ENCODE measurements around the gene SLC7A5. TPM values are rescaled to one million over a fixed set of nuclear protein-coding genes. Genes with fewer than 3 reads are reported as not detected.
"Not testable (repeated sequence)": the region's sequence is repeated elsewhere in the genome, so short reads cannot be mapped to it uniquely, and the experiment has no call there.

Gene SLC7A5
- total RNA-seq, 4 donors from 2014 or later: 2.7 to 7.0 (median 5.7) TPM

DNA sequence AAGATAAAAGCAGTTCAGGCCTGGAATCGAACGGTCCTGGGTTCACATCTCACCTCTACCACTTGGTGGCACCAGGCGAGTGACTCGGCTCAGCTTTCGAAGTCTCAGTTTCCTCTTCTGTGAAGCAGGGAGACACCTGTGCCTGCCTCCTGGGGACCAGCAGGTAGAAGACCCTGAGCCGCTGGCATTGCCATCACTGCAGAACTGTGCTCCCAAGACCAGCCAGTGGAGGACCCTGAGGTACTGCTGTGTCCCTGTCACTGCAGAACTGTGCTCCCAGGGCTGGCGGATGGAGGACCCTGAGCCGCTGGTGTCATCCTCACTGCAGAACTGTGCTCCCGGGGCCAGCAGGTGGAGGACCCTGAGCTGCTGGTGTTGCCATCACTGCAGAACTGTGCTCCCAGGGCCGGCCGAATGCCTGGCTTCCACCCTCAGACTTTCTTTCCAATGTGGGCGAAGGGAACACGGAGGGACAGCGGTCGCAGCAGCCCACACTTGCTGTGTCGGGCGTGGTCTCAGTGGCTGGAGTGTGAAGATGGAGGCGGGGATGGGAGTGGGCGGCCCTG, 8.7 kb upstream of the SLC7A5 start:
- in situ Hi-C loops (cut with MboI; ENCODE audit: low pct_ligation_motif_present in 1 of 4, low pct_unique_long_range_greater_than_20kb in 1 of 4, low sequenced_read_pairs in 3 of 4) (loop anchor here in 2 of 4 donors (10.0 kb wide), 1 partner anchor 93 kb away; no protein-coding TSS in a partner anchor), intact Hi-C loops (cut with DNase I; ENCODE audit: low total_unique reads) (no loop called here)
- no peak for TF ChIP-seq POLR2A (IDR thresholded peaks at IDR 0.05)
- no peak for TF ChIP-seq POLR2AphosphoS5 (IDR thresholded peaks at IDR 0.05)
- no peak for TF ChIP-seq EP300 (IDR thresholded peaks at IDR 0.05; ENCODE audit: low read depth)
- TF ChIP-seq, protein P1, sequence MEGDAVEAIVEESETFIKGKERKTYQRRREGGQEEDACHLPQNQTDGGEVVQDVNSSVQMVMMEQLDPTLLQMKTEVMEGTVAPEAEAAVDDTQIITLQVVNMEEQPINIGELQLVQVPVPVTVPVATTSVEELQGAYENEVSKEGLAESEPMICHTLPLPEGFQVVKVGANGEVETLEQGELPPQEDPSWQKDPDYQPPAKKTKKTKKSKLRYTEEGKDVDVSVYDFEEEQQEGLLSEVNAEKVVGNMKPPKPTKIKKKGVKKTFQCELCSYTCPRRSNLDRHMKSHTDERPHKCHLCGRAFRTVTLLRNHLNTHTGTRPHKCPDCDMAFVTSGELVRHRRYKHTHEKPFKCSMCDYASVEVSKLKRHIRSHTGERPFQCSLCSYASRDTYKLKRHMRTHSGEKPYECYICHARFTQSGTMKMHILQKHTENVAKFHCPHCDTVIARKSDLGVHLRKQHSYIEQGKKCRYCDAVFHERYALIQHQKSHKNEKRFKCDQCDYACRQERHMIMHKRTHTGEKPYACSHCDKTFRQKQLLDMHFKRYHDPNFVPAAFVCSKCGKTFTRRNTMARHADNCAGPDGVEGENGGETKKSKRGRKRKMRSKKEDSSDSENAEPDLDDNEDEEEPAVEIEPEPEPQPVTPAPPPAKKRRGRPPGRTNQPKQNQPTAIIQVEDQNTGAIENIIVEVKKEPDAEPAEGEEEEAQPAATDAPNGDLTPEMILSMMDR (IDR thresholded peaks at IDR 0.05): no peak
- Histone ChIP-seq H3K9me3 (no peaks in the 10 kb centered on the region), H3K27me3 (peaks cover 34% of the 10 kb centered on the region), H3K4me3 (no peak overlapping the region), H3K27ac (no peak overlapping the region), H3K4me1 (no peaks in the 10 kb centered on the region), H3K36me3 (no peaks in the 10 kb centered on the region)
- 63 to 79% methylated on average over 2 to 19 of the region's 19 CpGs for WGBS, 2 donors (ENCODE audit: low coverage in 1 of 2)
- DNase-seq: no peak

DNA sequence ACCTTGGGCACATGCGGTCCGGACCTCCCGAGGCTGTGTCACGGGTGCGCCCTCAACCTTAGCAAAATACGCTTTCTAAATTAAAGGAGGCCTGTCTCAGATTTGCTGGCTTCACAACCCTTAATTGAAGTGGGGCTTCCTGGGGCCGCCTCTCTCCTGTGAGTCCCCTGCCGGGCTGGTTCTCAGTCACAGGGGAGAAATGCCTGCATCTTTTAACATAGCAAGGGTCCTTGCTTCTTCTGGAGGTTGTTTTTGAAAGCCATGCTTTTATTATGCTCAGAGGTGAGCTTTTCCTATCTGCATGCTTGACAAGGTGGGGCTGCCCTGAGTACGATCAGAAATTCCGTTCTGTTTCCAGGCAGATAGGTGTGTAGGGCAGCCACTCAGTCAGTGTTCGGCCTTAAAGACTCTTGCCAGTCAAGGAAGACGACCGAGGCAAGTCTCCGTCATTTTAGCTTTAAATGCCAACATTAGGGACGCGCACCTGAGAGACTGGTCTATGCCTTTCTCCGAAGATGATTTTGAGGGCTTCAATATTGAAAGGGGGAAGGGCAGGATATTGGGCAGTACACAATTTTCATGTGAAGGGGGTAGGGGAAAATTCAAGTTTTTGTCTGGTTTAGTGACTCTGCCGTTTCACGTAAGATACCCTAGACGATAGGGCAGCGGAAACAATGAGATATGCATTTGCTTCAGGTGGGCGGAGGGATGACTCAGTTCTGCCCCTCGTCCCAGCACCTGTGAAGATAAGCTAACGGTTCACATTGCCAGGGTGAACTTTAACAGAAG, 5.5 kb upstream of the SLC7A5 start:
- TF ChIP-seq POLR2AphosphoS5 (IDR thresholded peaks at IDR 0.05) (no peak), EP300 (IDR thresholded peaks at IDR 0.05; ENCODE audit: low read depth) (no peak), POLR2A (IDR thresholded peaks at IDR 0.05) (no peak)
- TF ChIP-seq, protein P1 (IDR thresholded peaks at IDR 0.05): no peak
- Histone ChIP-seq H3K4me1 (peaks cover 0 to 7% (median 4%) of the 10 kb centered on the region in 4 donors), H3K9me3 (no peaks in the 10 kb centered on the region), H3K27me3 (peaks cover 29% of the 10 kb centered on the region), H3K27ac (no peak overlapping the region), H3K36me3 (no peaks in the 10 kb centered on the region), H3K4me3 (no peak overlapping the region)
- in situ Hi-C loops (cut with MboI; ENCODE audit: low pct_ligation_motif_present in 1 of 4, low pct_unique_long_range_greater_than_20kb in 1 of 4, low sequenced_read_pairs in 3 of 4): loop anchor here in 2 of 4 donors (10.0 kb wide), 1 partner anchor 90 kb away; no protein-coding TSS in a partner anchor
- DNase-seq: no peak
- intact Hi-C loops (cut with DNase I; ENCODE audit: low total_unique reads): no loop called here
- 60 to 68% methylated on average over 10 to 24 of the region's 24 CpGs for WGBS, 2 donors (ENCODE audit: low coverage in 1 of 2)

DNA sequence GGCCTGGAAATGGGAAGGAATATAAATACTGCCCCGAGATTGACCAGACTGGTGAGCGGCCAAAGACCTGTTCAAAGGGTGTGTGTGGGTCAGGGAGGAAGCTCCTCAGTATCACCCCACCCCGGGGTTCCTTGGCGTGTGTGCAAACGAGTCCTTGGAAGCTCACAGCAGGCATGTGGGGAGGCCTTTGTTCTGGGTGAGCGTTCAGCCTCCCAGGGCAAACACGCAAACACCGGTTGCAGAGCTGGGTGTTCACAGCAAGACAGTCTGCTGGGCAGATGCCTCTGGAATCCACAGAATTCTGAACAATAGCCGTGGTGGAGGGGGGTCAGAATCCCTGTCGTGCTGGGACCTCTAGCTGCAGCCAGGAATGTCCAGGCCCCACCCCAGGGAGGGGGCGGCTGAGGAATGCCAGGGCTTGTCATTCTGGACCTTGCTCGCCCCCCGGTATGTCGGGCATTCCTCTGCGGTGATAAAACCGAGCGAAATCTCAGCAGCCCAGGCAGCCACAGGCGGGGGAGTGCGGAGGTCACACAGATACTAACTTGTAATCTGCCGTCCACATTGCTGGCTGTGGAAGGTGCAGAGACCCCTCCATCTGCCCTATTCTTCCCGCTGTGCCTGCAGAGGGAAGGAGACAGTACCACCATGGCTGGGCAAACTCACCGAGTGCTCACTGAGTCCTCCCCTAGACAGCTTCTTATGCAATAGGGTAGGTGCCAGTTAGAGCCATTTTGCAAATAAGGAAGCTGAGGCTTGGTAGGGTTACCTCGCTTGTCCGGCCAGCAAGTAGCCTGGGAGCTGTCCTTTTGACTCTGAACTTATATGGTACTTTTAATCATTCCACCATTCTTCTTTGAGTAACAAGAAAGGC, 1.3 kb upstream of the SLC7A5 start:
- intact Hi-C loops (cut with DNase I; ENCODE audit: low total_unique reads): loop anchor here (1.0 kb wide), 1 partner anchor 92 kb away; no protein-coding TSS in a partner anchor
- not testable (repeated sequence) for DNase-seq

DNA sequence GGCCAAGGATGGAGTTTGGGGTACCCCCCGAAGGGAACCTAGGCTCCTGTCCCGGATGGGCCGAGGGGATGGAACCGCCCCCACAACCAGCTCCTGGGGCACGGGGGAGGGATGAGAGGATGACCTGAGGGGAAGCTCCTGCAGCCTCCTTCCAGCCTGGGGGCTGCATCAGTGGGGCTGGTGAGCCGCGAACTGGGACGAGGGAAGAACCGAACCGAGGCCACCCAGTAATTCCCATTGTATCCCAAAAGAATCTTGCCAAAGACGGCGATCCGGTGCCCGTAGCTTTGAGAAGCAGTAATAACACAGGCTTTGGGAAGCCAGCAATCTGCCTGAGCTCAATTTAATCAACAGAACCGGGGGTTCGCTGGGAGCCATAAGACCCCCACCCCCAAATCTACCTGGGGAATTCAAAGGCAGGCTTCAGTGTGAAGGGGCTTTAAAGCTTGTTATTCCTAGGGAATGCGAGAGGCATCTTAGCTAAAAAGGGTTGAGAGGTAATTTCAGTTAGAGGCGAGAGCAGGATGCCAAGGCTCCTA, 641 bp upstream of the SLC7A5 start:
- intact Hi-C loops (cut with DNase I; ENCODE audit: low total_unique reads) (loop anchor here (5.0 kb wide), 1 partner anchor 483 kb away; no protein-coding TSS in a partner anchor), in situ Hi-C loops (cut with MboI; ENCODE audit: low pct_ligation_motif_present in 1 of 4, low pct_unique_long_range_greater_than_20kb in 1 of 4, low sequenced_read_pairs in 3 of 4) (loop anchor here in 2 of 4 donors (10.0 kb wide), 1 partner anchor 85 kb away; no protein-coding TSS in a partner anchor)
- Histone ChIP-seq H3K4me1 (peaks cover 0 to 29% (median 18%) of the 10 kb centered on the region in 4 donors), H3K27ac (peak overlapping the region; percentile 33 to 78 (median 56)), H3K27me3 (peaks cover 13% of the 10 kb centered on the region)
- not testable (repeated sequence) for DNase-seq, H3K4me3 ChIP-seq, H3K9me3 ChIP-seq, H3K36me3 ChIP-seq
- WGBS, 2 donors (ENCODE audit: low coverage in 1 of 2): 87 to 93% methylated on average over 4 to 16 of the region's 18 CpGs

More for the DNA sequence above, 1.3 kb upstream of the SLC7A5 start:
- Histone ChIP-seq H3K4me1 (peaks cover 0 to 29% (median 18%) of the 10 kb centered on the region in 4 donors), H3K27ac (peak overlapping the region; percentile 33 to 78 (median 56)), H3K27me3 (peaks cover 18% of the 10 kb centered on the region)
- H3K9me3 ChIP-seq, H3K4me3 ChIP-seq, H3K36me3 ChIP-seq: not testable (repeated sequence)
- 70 to 75% methylated on average over 2 to 16 of the region's 24 CpGs for WGBS, 2 donors (ENCODE audit: low coverage in 1 of 2)
- in situ Hi-C loops (cut with MboI; ENCODE audit: low pct_ligation_motif_present in 1 of 4, low pct_unique_long_range_greater_than_20kb in 1 of 4, low sequenced_read_pairs in 3 of 4): loop anchor here in 2 of 4 donors (10.0 kb wide), 1 partner anchor 86 kb away; no protein-coding TSS in a partner anchor

All from transverse colon (tissue), 4 donors.